HG03135 (cell line): ENCODE measurements around the gene THOP1.

Experiments used
- ATAC-seq: cut with Tn5 transposase; IDR thresholded peaks from one replicate; pipeline ENCODE4 v1.9.1; 2021; ENCODE audit warnings: mild to moderate bottlenecking, moderate library complexity; ENCODE audit not compliant: unreplicated experiment

The THOP1 gene

GRCh38 chr19:2802826-2803225, 17.5 kb downstream of the THOP1 start:
- ATAC-seq, result no peak

GRCh38 chr19:2803486-2804155, 18.3 kb downstream of the THOP1 start:
- no peak for ATAC-seq

DNA sequence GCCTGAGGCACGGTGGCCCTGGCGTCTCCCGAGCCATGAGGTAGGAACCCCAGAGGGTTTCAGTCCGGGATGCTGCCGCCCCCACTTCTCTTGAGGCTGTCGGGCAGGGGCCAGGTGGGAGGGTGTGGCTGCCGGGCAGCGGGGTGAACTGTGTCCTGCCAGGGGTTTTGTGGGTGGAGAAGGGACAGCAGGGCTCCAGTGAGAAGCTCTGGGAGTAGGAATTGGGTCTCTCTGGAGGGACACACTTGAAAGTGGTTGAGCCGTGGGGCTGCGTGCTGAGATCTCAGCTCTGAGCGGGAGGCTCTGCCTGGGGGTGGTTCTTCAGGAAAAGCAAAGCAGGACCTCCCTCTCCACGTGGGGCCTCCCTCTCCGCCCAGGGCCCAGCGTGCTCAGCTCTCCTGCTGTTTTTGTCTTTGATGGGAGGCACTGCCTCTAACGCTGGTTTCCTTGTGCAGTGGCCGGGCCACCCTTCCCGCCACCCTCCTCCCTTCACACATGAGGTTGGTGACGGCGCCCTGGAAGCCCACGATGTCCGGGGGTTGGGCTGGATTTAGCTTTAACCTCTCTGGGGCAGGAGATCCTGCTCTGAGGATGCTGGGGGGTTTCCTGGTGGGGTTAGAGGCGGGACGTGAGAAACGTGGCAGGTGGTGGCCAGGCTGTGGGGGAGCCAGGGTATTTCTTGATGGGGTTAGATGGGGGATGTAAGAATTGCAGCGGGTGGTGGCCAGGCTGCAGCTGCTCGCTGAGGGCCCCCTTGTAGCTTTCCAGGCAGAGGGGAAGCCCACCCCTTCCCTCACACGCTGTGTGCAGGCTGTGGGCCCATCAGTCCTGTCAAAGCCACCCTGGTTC, 19.1 kb downstream of the THOP1 start:
- no peak for ATAC-seq

GRCh38 chr19:2805261-2805900, 20.1 kb downstream of the THOP1 start:
- ATAC-seq, result no peak

- no peak for ATAC-seq
Observed at GRCh38 chr19:2805991-2806649, 20.8 kb downstream of the THOP1 start.

DNA sequence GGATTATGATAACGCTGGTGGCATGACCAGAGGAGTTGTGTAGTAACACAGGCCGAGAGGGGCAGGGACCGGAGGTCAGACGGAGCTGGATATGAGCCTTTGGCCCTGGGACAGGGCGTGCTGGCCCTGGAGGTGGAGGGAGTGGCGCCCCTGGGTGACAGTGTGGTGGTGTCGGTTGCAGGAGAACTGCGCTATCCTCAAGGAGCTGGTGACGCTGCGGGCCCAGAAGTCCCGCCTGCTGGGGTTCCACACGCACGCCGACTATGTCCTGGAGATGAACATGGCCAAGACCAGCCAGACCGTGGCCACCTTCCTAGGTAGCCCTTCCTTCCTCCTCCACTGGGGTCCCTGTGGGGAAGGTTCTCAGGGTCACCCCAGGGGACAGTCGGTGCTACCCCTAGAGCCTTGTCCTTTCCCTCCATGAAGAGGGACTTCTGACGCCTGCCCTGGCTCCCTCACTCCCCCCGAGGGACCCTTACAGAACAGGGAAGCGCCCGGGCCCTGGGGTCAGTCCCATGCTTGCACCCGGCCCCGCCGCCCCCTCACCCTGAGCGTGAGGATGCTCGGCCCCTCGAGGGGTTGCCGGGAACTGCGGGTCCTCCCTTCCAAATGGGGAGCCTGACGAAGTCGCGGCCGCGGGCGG, 21.6 kb downstream of the THOP1 start:
- no peak for ATAC-seq

- ATAC-seq, result no peak
Observed at GRCh38 chr19:2807379-2808128, 22.3 kb downstream of the THOP1 start.

- ATAC-seq, result no peak
Observed at GRCh38 chr19:2808129-2808941, 23.0 kb downstream of the THOP1 start.

DNA sequence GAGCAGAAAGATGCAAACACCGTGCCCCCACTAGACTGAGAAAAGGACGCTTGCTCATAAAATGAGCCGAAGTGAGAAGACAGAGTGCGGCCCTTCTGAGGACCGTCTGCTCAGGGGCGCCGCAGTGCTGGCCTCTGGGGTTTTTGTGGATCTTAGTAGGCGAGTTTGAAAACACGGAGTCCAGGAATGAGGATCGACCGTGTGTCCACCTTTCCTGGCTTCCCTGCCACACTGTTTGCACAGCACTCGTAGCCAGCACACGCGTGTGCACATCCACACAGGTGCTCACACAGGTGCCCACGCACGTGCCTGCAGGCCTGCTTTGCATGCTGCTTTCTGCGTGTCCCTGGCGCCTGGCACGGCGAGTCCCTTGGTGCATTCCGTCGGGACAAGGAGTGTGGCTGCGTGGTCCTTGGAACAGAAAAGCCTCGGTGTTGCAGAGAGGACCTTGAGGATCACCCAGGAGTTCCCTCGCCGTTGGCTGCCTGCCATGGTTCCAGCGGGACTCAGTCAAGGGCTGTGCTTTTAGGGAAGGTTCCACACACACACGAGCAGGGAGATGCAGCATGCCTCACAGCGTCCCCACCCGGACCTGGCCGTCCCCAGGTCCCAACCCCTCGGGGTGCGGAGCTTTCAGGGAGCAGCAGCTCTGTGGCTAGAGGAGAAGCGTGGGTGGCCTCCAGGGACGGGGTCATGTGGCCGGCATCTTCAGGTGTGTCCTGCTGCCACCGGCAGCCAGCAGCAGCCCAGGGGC, 24.3 kb downstream of the THOP1 start:
- ATAC-seq, result no peak

GRCh38 chr19:2810141-2811091, 25.1 kb downstream of the THOP1 start:
- no peak for ATAC-seq

GRCh38 chr19:2811221-2811722, 26.0 kb downstream of the THOP1 start:
- no peak for ATAC-seq

DNA sequence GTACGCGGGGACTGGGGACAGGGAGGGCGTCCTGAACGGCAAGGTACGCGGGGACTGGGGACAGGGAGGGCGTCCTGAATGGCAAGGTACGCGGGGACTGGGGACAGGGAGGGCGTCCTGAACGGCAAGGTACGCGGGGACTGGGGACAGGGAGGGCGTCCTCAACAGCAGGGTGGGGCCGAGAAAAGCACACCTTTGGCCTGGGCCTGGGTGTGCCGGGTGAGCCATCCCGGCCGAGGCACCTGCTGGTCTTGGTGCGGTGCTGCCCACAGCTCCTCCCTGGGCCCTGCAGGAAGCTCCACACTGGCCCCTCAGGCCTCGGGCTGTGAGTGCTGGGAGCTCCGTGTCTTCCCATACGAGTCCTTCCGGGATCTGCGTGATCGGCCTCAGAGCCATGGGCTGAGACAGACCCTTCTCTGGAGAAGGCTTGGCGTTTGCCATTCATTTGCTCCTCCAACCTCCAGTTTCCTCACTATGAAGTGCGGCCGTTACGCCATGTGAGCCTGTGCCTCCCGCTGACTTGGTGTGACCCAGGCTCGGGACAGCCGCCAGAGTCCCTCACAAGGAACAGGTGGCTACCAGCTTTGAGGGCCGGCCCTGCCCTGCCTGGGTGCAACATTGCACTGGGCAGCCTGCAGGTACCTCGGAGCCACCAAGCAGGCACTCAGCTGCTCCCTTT, 26.6 kb downstream of the THOP1 start:
- ATAC-seq, result no peak

DNA sequence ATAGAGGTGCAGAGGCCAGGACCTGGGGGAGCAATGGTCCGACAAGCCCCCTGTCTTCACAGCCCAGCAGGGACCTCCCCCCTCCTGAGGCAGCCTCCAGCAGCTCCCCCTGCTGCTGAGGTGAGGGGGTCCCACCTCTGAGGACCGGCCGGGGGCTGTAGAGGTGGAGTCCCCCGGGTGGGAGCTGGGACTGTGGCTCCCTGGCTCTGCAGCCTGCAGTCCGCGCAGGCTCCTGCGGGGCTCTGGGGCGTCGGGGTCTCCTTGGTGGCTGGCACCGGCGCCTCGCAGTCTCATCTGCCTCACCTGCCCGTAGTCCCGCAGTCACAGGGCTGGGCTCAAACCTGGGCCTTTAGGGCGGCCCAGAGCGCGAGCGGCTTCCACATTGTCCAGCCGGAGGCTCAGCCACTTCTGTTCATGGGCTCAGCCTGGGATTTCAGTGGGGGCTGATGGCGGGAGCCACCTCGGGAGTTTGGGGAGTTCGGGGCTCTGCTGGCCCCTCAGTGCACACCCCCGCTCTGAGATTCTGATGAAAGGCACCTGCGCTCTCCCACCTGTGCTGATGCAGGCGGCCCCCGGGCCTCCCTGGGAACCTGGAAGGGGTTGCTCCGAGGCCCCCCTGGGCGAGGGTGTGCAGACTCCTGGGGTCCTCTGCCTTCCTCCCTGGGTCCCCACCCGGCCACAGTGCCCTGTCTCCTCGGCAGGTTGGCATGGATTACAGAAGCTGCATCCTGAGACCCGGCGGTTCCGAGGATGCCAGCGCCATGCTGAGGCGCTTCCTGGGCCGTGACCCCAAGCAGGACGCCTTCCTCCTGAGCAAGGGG, 27.3 kb downstream of the THOP1 start:
- no peak for ATAC-seq

DNA sequence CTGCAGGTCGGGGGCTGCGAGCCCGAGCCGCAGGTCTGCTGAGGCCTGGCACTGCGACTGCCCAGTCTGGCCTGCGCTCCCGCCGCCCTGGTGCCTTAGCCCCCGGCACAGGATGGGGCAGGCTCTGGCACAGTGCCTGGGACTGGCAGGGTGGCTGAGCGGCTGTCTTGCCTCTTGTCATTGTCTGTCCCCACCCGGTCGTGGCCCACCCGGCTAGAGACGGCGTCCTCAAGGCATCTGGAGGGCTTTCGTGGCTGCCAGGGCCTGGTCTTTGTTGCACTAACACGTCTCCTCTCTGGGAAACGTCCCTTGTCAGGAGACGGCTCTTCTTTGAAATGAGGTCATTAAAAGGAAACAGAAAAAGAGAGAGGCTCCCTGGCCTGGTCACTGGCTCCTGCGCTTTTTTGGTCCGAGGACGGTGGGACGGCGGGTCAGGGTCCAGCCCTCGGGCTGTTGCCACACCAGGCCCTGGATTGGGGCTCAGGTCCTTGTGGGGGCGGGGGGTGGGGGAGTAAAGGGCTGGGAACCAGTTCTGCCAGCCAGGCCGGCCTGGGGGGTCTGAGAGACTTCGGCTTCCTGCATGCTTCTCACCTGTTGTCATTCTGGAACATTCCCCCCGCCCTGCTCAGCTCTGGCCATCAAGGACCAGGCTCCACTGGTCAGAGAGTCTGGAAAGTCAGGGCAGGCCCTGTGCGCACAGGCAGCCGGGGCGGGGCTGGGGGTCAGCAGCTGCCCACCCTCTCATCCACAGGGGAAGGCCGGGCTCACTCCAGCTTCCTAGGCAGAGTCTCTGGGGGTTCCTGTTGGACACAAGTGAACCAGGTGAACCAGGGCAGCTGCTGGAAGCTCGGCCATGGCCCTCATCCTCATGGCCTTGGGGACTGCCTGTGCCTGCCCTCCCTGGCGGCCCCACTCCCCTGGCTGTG, 28.2 kb downstream of the THOP1 start:
- ATAC-seq, result no peak

DNA sequence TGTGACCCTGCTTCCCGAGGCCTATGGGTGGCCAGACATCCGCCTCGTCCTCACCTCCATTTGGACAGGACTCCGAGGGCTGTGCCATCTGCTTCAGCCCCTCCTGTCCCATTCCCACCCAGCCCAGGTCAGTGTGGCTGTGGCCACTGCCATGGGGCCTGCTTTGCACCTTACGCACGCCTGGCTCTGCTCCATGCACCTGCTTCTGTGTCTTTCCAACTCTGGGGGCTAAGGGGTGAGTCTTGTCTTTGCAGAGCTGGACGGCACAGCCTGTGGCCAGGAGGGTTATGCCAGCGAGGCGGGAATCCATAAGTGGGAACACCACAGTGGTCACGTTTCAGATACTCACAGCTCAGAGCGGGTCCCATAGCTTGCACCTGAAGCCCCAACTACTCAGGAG, 29.1 kb downstream of the THOP1 start:
- ATAC-seq, result no peak
